ENCODE measurements around the gene HELT.

Gene HELT

GRCh38 chr4:185062606-185063005, 44.3 kb downstream of the HELT start:
- DNase-seq (ENCODE audit: low read depth) = no peak
- no peak for TF ChIP-seq CTCF (conservative IDR thresholded peaks at IDR 0.05; ENCODE audit: low read length)
- no peak overlapping the region for H3K4me3 ChIP-seq (ENCODE audit: low read length)

GRCh38 chr4:185066179-185066578, 47.9 kb downstream of the HELT start:
- TF ChIP-seq CTCF (conservative IDR thresholded peaks at IDR 0.05; ENCODE audit: low read length) = no peak
- DNase-seq (ENCODE audit: low read depth) = no peak
- no peak overlapping the region for H3K4me3 ChIP-seq (ENCODE audit: low read length)

- DNase-seq (ENCODE audit: low read depth) = no peak
- no peak for TF ChIP-seq CTCF (conservative IDR thresholded peaks at IDR 0.05; ENCODE audit: low read length)
- no peak overlapping the region for H3K4me3 ChIP-seq (ENCODE audit: low read length)
Observed at GRCh38 chr4:185068837-185069236, 50.5 kb downstream of the HELT start.

All from AG10803 (cell line).